GM18870 (cell line): Measurements from ENCODE around the gene CCDC146.
A peak's percentile ranks its signal among the peaks of the same experiment; 100 is the strongest.
"Not testable (repeated sequence)": the region's sequence is repeated elsewhere in the genome, so short reads cannot be mapped to it uniquely, and the experiment has no call there.

ENCODE experiments used
- ATAC-seq: cut with Tn5 transposase; IDR thresholded peaks from one replicate; pipeline ENCODE4 v1.9.1; 2021; ENCODE audit warnings: moderate library complexity; ENCODE audit not compliant: unreplicated experiment

The CCDC146 gene

GRCh38 chr7:77121860-77122681, at the start of gene CCDC146:
Gene CCDC146, plus strand, starts transcription at chr7:77122615. Its CDS starts 45,054 bp downstream, at chr7:77167669.
- peak; percentile 97 for ATAC-seq

GRCh38 chr7:77074786-77075396, 47.5 kb upstream of the CCDC146 start:
- not testable (repeated sequence) for ATAC-seq

- ATAC-seq = not testable (repeated sequence)
Measured at GRCh38 chr7:77077060-77077459, 45.4 kb upstream of the CCDC146 start.

GRCh38 chr7:77079112-77079511, 43.3 kb upstream of the CCDC146 start:
- not testable (repeated sequence) for ATAC-seq

GRCh38 chr7:77079624-77080023, 42.8 kb upstream of the CCDC146 start:
- ATAC-seq = not testable (repeated sequence)

GRCh38 chr7:77080236-77080635, 42.2 kb upstream of the CCDC146 start:
- not testable (repeated sequence) for ATAC-seq

GRCh38 chr7:77082192-77082591, 40.2 kb upstream of the CCDC146 start:
- not testable (repeated sequence) for ATAC-seq

GRCh38 chr7:77092301-77092700, 30.1 kb upstream of the CCDC146 start:
- not testable (repeated sequence) for ATAC-seq

GRCh38 chr7:77100501-77100900, 21.9 kb upstream of the CCDC146 start:
- ATAC-seq = not testable (repeated sequence)

GRCh38 chr7:77101187-77101586, 21.2 kb upstream of the CCDC146 start:
- not testable (repeated sequence) for ATAC-seq

- ATAC-seq = not testable (repeated sequence)
Measured at GRCh38 chr7:77102671-77103070, 19.7 kb upstream of the CCDC146 start.

GRCh38 chr7:77105904-77106303, 16.5 kb upstream of the CCDC146 start:
- not testable (repeated sequence) for ATAC-seq

GRCh38 chr7:77107659-77108058, 14.8 kb upstream of the CCDC146 start:
- ATAC-seq = not testable (repeated sequence)

- ATAC-seq = not testable (repeated sequence)
Measured at GRCh38 chr7:77108362-77108761, 14.1 kb upstream of the CCDC146 start.

- ATAC-seq = not testable (repeated sequence)
Measured at GRCh38 chr7:77112719-77113306, 9.6 kb upstream of the CCDC146 start.

GRCh38 chr7:77125486-77125885, 3.1 kb downstream of the CCDC146 start:
- not testable (repeated sequence) for ATAC-seq

GRCh38 chr7:77127009-77127408, 4.6 kb downstream of the CCDC146 start:
- not testable (repeated sequence) for ATAC-seq

- ATAC-seq = peak; percentile 76
Measured at GRCh38 chr7:77128582-77129410, 6.4 kb downstream of the CCDC146 start.

GRCh38 chr7:77131781-77132180, 9.4 kb downstream of the CCDC146 start:
- not testable (repeated sequence) for ATAC-seq

- not testable (repeated sequence) for ATAC-seq
Measured at GRCh38 chr7:77138668-77139067, 16.3 kb downstream of the CCDC146 start.

- ATAC-seq = not testable (repeated sequence)
Measured at GRCh38 chr7:77140291-77140690, 17.9 kb downstream of the CCDC146 start.
